Measurements from ENCODE around the gene BHMT2. TPM values are rescaled to one million over a fixed set of nuclear protein-coding genes. Genes with fewer than 3 reads are reported as not detected.

Gene BHMT2
- total RNA-seq, 1 donor = 34.5 TPM

DNA sequence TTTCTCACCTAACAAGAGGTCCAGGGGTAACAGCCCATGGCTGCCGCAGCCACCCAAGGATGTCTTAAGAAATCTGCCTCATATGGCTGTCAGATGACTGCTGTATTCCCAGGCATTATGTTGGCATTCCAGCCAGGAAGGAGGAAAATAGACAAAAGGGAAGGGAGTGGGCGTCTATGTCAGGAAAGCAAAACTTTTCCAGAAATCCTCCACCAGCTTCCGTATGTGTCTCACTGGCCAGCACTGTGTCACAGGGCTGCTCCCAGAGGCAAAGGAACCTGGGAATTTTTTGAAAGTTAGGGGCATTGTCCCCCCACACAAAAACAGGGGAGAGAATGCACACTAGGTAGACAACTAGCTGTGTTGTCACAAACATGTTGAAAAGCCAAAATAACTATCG is 7.3 kb downstream of the BHMT2 start:
- H3K4me3 ChIP-seq (ENCODE audit: low read depth, low read length) = no peak overlapping the region
- DNase-seq (ENCODE audit: low read depth) = no peak
- TF ChIP-seq, protein P1, sequence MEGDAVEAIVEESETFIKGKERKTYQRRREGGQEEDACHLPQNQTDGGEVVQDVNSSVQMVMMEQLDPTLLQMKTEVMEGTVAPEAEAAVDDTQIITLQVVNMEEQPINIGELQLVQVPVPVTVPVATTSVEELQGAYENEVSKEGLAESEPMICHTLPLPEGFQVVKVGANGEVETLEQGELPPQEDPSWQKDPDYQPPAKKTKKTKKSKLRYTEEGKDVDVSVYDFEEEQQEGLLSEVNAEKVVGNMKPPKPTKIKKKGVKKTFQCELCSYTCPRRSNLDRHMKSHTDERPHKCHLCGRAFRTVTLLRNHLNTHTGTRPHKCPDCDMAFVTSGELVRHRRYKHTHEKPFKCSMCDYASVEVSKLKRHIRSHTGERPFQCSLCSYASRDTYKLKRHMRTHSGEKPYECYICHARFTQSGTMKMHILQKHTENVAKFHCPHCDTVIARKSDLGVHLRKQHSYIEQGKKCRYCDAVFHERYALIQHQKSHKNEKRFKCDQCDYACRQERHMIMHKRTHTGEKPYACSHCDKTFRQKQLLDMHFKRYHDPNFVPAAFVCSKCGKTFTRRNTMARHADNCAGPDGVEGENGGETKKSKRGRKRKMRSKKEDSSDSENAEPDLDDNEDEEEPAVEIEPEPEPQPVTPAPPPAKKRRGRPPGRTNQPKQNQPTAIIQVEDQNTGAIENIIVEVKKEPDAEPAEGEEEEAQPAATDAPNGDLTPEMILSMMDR (IDR thresholded peaks at IDR 0.05; ENCODE audit: insufficient read depth, low read depth, low read length) = no peak

GRCh38 chr5:79077680-79078365 is 8.3 kb downstream of the BHMT2 start:
- no peak overlapping the region for H3K4me3 ChIP-seq (ENCODE audit: low read depth, low read length)
- TF ChIP-seq, protein P1 (IDR thresholded peaks at IDR 0.05; ENCODE audit: insufficient read depth, low read depth, low read length) = no peak
- DNase-seq (ENCODE audit: low read depth) = peak; percentile 23

GRCh38 chr5:79080804-79081203 is 11.2 kb downstream of the BHMT2 start:
- no peak for DNase-seq (ENCODE audit: low read depth)

GRCh38 chr5:79081779-79082178 is 12.2 kb downstream of the BHMT2 start:
- no peak overlapping the region for H3K4me3 ChIP-seq (ENCODE audit: low read depth, low read length)
- TF ChIP-seq, protein P1 (IDR thresholded peaks at IDR 0.05; ENCODE audit: insufficient read depth, low read depth, low read length) = no peak
- no peak for DNase-seq (ENCODE audit: low read depth)

More at GRCh38 chr5:79080804-79081203, 11.2 kb downstream of the BHMT2 start:
- TF ChIP-seq, protein P1 (IDR thresholded peaks at IDR 0.05; ENCODE audit: insufficient read depth, low read depth, low read length) = no peak
- no peak overlapping the region for H3K4me3 ChIP-seq (ENCODE audit: low read depth, low read length)

DNA sequence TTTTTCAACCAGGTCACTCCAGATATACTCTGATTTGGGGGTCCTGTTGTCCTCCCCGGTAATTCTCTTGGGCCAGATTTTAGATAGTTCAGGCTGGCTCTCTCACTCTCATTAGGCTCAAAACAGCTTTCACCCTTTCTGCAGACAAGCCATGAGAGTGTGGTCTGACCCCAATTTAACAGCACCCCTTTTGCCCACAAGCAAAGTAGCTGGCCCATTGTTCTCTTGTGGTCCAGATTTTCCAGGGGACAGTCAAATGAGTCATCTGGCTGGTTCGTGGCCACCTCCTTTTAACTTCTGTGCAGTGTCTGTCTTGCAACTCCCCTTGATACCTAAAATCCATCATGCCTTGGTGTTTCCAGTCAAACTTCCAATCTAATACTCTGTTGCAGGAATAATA is 16.5 kb downstream of the BHMT2 start:
- H3K4me3 ChIP-seq (ENCODE audit: low read depth, low read length) = no peak overlapping the region
- no peak for DNase-seq (ENCODE audit: low read depth)
- TF ChIP-seq, protein P1 (IDR thresholded peaks at IDR 0.05; ENCODE audit: insufficient read depth, low read depth, low read length) = no peak

DNA sequence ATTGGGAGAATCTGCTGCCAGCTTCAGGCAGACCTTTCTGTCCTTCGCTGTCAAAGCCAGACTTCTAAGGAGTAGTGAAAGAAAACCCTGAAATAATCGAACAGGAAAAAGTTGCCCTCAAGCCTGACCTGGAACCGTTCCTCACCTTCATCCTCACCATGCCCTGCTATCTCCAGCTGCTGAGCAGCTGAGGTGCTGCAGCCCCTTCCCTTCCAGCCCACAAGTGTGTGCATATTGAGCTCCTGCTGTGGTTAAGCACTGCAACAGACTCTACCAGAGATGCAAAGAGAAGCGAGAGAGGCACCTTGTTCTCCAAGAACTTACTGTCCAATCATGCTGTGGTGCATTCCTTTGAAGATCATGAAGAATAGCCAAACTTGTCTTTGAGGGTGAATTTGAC is 18.9 kb downstream of the BHMT2 start:
- TF ChIP-seq, protein P1 (IDR thresholded peaks at IDR 0.05; ENCODE audit: insufficient read depth, low read depth, low read length) = no peak
- DNase-seq (ENCODE audit: low read depth) = no peak
- no peak overlapping the region for H3K4me3 ChIP-seq (ENCODE audit: low read depth, low read length)

- TF ChIP-seq, protein P1 (IDR thresholded peaks at IDR 0.05; ENCODE audit: insufficient read depth, low read depth, low read length) = no peak
- no peak overlapping the region for H3K4me3 ChIP-seq (ENCODE audit: low read depth, low read length)
- peak; percentile 28 for DNase-seq (ENCODE audit: low read depth)
Measured at GRCh38 chr5:79091064-79091463, 21.5 kb downstream of the BHMT2 start.

Data from fibroblast of villous mesenchyme (primary cell).